ENCODE data around the gene ERC1.
"Not testable (repeated sequence)": the region's sequence is repeated elsewhere in the genome, so short reads cannot be mapped to it uniquely, and the experiment has no call there.

ERC1 gene

DNA sequence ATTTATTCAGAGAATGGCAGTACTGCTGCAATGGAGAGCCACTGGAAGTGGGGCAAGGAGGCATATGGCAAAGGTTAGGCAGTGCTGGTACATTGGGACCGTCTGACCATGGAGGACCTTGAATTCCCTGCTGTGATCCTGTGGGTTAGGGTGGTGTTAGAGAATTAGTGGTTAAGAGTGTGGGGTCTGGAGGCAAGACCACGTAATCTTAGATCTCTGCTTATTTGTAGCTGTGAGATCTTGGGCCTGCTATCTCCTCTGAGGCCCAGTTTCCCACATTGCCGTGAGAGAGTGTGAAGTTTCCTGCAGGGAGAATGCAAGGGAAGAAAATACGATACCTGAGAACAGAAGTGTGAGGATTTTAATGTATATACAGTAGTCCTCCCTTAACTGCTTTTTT lies 147.7 kb downstream of the ERC1 start:
- DNase-seq, result no peak

DNA sequence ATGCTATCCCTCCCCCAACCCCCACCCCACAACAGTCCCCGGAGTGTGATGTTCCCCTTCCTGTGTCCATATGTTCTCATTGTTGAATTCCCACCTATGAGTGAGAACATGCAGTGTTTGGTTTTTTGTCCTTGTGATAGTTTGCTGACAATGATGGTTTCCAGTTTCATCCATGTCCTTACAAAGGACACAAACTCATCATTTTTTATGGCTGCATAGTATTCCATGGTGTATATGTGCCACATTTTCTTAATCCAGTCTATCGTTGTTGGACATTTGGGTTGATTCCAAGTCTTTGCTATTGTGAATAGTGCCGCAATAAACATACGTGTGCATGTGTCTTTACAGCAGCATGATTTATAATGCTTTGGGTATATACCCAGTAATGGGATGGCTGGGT lies 155.7 kb downstream of the ERC1 start:
- not testable (repeated sequence) for DNase-seq

DNA sequence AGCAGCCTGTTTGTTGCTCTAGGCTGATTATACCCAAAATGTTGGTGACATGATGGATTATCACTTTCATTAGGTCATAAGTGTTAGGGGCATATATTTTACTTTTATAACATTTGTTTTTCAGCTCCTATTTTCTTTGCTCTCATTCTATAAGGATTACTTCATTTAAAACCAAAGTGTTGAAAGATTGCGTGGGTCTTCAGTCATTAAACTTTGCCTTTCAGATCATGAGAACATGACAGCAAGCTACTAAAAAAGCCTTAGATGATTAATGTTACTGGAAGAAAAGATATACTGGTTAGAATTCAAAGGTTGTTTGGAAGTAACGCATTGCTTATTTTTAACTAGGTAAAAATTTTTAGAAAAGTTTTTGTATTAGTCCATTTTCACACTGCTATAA lies 156.8 kb downstream of the ERC1 start:
- no peak for DNase-seq

DNA sequence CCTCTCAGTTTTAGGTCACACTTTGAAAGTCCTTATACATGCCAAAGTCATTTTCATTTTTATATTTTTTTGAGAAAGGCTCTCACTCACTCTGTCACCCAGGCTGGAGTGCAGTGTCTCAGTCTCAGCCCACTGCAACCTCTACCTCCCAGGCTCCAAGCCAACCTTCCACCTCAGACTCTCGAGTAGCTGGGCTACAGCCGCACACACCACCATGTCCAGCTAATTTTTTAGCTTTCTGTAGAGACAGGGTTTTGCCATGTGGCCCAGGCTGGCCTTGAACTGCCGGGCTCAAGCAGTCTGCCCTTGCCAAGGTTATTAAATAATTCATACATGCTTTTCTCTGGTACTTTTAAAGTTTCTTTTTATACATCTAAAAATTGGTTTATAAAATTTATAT lies 166.0 kb downstream of the ERC1 start:
- no peak for DNase-seq

DNA sequence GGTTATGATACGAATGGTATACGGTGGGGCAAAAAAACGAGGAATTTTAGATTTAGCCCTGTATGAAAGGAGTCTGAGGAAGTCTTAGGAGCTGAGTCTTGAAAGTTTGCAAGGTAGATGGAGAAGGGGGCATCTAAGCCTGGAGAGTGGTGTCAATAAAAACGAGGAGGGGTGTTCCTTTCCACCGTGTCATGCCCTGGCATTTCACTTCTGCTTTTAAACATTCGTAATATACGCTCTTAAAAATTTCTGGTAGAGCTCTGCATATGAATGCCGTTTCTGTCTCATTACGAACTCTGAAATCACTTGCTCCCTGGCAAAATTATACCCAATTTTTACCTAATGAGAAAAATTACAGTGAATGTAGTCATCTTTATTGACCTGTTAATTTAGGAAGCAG lies 170.2 kb downstream of the ERC1 start:
- DNase-seq, result no peak

DNA sequence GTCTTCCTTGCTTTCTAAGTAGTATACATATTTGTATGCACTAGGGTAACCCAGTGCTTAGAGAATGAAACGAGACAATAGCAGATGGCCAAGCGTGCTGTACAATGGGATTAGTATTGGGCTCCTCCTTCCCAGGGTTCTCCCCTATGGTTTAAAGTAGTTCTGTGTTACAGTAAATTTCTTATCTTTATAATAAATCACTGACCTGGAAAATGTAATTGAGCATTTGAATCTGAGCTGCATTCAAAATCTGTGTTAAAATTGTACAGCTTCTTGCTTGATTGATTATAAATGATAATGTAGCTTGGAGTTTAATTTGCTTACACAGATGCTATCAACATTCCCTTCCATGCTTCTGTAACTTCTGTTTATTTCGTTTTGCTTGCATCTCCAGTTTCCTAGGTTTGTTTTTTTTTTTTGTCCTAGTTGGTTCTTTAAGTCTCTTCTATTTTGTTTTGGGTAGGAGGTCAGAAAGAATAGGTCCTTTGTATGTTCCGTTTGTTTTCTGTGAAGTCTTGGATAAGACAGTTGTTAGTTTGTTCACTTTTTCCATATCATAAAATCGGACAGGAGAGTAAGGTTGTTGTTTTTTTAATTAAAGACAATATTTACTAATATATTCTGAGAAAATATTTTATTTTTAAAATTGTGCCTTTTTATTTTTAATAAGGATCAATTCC lies 171.2 kb downstream of the ERC1 start:
- no peak for DNase-seq

DNA sequence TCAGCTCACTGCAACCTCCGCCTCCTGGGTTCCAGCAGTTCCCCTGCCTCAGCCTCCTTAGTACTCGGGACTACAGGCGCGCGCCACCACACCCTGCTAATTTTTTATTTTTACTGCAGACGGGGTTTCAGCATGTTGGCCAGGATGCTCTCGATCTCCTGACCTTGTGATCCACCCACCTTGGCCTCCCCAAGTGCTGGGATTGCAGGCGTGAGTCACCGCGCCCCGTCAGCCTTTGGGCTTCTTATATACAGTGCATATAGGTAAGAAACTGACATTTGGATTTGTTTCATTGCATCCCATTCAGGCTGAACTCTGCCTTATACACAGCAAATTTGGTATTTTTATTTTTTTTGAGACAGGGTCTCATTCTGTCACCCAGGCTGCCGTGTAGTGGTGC lies 176.8 kb downstream of the ERC1 start:
- no peak for DNase-seq

DNA sequence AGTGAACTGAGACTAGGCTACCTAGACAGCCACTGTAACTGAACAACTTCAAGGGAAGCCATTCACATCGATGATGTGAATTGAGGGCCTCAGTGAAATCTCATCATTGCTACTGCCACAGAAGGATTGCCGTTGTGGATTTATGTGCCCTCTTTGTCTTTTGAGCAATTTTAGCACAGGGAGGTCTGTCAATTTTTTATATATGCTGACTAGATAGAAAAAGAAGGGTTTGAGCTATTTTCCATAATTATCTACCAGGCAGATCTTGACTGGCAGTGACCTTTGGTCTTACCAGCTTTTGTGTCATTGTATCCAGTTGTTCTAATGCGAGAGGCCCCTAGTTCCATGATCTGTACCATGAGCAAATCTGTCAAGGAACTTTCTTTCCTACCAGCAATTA lies 179.4 kb downstream of the ERC1 start:
- DNase-seq, result no peak

DNA sequence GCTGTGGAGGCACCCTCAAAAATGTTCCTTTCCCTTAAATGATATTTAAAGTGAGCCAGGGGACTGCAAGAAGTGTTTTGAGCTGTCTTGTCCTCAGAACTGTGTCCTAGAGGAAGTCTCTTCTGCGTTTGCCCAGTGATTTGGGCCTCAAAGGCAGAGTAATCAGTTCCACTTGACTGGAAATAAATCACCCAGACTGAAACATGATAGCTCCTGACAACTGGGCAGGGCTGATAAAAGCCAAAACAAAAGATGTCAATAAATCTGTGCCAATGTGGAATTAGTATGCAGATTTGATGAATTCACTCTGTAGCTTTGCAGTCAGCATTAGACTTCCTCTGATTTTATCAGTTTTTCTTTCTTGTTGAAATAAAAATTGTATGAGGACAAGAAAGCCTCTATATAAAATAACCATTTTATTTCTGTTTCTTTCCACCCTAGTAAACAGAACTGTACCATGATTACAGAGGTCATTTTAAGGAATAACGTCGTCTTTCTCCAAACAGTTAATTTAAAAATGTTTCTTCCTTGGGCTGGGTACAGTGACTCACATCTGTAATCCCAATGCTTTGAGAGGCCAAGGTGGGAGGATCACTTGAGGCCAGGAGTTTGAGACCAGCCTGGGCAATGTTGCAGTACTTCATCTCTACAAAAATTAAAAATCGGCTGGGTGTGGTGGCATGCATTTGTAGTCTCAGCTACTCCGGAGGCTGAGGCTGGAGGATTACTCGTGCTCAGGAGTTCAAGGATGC lies 180.8 kb downstream of the ERC1 start:
- DNase-seq, result no peak

DNA sequence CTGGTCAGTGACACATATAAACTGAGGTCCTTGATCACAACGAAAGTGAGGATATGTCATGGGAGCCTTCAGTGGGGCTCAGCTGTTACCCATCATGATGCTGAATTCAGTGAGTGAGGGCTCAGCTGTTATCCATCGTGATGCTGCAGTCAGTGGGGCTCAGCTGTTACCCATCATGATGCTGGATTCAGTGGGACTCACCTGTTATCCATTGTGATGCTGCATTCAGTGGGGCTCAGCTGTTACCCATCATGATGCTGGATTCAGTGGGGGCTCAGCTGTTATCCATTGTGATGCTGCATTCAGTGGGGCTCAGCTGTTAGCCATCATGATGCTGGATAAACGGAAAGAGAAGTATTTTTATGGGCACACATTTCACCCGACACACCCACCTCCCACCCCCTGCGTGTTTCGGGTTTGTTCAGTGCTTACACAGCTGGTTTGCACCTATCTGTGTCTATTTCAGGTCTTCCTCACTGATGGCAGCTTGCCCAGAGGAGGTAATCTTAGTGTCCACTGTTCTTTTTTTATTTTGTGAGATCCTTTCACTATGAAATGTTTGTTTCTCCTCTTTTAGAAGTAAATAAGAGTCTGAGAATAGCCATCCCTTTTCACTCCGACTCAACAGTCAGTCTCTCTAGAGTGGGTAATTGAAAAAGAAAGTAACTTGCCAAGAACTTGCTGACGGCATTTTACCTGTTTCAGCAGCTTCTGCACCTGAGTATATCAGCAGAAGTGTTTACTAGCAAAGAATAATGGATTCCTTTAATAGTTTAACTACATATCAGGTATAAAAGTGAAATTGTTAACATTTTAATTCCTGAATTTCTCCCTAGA lies 183.0 kb downstream of the ERC1 start:
- DNase-seq, result no peak

DNA sequence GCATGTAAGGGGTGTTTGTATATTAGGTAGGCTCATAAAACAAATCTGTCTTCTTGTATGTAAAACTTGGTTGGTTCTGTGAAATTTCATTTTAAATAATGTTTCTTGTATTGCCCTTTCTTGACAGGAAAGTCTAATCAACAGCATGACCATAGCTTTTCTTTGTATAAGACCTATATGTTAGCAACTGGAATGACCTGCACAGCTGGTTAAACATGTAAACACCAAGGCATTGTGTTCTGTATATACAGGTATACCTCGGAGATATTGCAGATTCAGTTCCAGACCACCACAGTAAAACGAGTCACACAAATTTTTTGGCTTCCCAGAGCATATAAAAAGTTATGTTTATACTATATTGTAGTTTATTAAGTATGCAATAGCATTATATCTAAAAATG lies 183.6 kb downstream of the ERC1 start:
- no peak for DNase-seq

DNA sequence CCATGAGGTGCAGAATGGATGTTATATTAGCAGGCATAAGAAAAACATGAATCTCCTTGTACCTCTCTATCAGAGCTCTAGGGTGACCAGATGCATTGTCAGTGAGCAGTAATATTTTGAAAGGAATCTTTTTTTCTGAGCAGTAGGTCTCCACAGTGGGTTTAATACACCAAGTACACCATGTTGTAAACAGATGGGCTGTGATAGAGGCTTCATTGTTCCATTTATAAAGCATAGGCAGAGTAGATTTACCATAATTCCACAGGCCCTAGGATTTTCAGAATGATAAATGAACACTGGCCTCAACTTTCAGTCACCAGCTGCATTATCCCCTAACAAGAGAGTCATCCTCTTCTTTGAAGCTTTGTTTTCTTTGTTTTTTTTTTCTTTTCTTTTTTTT lies 185.2 kb downstream of the ERC1 start:
- DNase-seq, result no peak

DNA sequence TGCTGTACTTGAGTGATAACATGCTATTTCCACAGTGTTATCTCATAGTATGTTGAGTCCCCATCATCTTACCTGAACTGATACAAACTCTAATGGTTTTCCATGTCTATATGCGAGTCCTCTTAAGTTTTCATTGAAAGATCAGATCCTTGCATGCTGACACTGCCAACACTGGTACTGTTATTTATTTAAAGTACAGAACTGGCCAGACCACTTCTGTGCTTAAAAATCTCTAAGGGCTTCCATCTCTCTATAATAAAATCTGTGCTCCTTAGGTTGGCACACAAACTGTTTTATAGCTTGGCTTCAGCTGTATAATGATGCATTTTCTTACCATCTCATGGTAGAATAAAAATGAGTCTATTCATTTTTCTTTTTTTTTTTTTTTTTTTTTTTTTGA lies 188.1 kb downstream of the ERC1 start:
- no peak for DNase-seq

DNA sequence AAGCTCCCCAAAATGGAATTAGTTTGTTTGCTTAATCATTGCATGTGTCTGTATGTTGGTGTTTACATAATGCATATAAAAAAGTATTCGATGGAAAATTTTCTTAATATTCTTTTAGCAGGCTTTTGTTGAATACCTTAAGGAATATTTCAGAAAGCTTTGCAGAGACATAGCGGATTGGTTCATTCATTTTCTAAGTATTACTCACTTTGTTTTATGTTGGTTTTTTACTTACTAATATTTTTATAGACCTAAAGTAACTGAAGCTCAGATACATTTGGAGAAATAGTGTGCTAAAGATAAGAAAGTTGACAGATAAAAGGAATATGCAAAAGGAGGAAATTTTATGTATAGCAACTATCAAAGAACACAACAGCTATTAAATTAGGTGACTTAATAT lies 191.0 kb downstream of the ERC1 start:
- no peak for DNase-seq

DNA sequence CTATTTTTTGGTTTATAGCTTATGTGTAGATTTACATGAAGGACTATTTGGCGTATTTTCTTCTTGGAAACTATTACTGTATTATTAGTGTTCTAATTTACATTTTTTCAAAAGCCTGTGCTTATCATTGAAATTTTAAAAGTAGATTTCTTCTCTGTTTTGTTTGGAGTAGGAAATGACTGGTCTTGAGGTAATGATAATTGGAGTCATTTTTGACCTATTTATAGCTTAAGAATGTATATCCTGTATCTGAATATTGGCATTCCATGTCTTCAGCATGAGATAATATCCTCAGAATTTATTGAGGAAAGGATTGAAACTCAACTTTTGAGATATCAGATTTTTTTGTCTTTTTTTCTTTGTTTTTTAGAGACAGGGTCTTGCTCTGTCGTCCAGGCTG lies 193.4 kb downstream of the ERC1 start:
- no peak for DNase-seq

DNA sequence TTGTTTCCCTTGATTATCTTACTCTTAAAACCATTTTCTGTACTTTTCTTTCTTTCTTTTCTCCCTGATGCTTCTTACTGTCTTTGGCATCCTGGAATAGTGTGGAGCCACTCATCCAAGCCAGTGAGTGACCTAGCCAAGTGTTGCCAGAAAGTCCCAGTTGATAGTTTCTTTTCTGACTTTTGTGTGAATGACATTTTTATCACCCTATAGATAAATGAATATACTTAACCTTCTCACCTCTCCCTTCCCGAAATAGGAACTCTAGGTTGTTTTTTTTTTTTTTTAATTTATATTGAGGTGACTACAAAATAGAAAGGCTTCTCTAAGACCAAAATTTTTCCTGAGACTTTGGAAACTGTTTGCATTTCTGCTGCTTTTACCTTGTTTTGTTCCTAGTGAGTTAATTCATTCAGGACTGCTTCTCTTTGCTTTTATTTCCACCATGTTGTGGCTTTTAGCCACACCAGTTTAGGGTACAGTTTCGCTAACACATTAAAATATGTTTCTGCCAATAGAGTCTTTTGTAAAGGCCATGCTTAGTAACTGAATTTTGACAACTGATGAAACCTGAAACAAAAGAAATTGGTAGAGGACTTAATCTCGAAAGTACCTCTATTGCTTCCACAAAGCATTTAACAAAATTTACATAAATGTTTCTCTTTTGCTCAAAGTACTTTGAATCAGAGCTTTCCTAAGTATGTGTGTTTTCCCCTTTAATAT lies 194.6 kb downstream of the ERC1 start:
- no peak for DNase-seq

DNA sequence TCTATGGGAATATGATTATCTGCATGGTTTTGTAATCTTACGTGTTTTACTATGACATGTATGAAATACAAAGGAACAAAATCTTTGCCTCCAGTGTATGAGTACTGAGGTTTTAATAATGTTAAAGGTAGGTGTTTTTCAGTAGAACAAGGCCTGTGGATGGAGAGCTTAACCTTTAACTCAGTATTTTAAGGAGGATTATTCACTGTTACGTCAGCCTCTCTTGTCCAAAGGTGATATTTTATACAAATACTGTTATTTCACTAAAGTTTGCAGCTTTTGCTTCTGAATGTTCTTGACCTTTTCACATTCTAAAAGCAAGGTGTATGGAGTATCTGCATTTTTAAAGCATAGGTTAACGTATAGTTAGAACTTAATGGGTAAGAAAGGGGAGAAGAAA lies 195.3 kb downstream of the ERC1 start:
- DNase-seq, result no peak

DNA sequence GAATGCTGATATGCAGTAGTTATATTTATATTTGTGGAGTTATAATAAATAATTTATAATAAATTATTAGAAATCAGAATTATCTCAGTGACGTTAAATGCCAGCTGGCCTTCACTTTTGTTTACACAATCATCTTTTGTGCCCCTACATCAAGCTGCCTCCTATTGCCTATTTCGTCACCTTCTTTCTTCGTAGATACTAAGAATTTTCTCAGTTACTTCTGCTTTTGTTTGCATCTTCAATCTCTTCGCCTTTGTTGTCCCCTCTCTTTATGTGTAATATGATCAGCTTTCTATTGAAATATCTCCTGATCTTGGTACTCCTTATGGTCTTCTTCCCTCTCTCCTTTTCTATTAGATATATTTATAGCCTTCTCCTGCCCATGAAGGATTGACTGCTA lies 197.0 kb downstream of the ERC1 start:
- DNase-seq, result no peak

DNA sequence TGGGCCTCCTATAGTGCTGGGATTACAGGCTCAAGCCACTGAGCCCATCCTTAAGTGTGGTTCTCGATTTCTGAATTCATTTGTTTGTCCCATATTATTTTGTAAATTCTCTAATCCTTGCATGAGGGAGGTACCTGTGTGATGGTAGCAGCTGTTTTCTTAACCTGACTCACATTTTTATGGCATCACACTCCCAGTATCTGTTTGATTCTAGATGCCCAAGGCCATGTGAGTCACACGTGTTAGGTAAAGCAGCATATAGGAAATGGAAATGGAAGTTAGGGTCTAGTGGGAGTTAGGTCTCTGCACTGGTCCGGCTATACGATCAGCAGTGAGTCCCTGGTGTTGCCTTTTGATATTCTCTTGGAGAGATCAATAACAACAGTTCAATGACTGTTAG lies 198.1 kb downstream of the ERC1 start:
- no peak for DNase-seq

DNA sequence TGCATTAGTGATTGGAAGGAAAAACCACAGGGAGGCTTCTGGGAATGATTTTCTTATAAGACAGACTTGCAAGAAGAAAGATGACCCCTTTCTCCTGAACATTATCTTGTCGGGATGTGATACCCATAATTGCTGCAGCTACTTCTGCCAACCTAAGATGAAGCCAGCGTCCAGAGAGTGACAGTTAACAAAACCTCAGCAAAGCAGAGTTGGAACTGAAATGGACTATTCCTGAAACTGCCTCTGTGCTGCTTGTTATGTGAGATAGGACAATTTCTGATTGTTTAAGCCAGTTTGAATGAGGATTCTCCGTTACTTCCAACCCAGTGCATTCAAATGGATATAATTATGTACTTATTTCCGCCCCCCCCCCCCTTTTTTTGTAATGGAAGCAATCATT lies 204.5 kb downstream of the ERC1 start:
- no peak for DNase-seq

DNA sequence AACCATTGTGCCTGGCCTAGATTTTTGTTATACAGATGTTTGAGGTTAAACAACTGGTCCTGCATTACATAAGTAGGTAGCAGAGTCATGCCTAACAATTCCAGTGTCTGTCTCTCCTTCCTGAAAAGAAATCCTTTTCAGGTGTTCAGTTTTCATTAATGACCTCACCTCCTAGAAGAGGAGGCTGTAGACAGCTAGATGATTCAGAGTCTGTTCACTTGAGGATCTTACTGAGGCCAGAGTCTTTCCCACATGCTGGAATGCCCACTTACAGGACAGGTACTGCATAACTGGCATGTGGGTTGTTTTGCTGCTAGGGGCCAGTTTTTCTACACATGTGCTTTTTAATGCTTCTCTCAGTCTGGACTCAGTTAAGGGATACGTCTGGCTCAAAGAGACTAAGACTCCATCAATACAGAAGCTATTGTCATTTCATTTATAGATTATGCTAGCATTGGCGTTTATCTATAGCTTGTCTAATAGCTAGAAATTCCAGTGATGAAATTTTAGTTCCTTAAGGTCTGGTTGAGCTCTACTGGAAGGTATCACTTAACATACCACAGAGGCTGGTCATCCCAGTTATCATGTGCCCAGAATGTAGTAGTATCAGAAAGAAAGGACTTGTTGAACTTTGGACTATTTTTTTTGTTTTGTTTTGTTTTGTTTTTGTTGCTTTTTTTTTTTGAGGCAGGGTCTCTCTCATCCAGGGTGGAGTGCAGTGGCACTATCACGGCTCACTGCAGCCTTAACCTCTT lies 206.4 kb downstream of the ERC1 start:
- DNase-seq, result no peak

DNA sequence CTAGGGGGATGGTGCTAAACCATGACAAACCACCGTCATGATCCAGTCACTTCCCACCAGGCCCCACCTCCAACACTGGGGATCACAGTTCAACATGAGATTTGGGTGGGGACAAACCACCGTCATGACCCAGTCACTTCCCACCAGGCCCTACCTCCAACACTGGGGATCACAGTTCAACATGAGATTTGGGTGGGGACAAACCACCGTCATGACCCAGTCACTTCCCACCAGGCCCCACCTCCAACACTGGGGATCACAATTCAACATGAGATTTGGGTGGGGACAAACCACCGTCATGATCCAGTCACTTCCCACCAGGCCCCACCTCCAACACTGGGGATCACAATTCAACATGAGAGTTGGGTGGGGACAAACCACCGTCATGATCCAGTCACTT lies 207.8 kb downstream of the ERC1 start:
- DNase-seq, result not testable (repeated sequence)

DNA sequence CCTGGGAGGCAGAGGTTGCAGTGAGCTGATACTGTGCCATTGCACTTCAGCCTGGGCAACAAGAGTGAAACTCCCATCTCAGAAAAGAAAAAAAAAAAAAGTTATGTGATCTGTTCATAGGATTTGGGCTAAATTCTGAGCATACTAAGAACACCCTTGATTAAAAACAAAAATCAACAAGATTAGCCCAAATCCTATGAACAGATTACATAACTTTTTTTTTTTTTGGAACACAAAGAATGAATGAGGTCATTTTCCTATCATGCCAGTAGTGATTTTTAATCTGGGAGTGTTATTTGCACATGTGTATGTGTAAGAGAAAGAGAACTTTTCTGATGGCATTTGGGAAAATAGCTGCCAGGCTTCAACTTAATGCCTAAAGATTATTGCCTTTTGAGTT lies 208.7 kb downstream of the ERC1 start:
- DNase-seq, result no peak

Measured in activated T-cell treated with anti-CD3 and anti-CD28 coated beads for 4 hours (primary cell).